Psoas muscle (tissue), 8 donors: ENCODE measurements around the gene CHID1. TPM values are rescaled to one million over a fixed set of nuclear protein-coding genes. Genes with fewer than 3 reads are reported as not detected.

Experiments used
- ATAC-seq, 4 donors: fragments of 200-7000 bp; cut with Tn5 transposase; one replicate each; pipeline ENCODE4 v1.9.1; 2020; ENCODE audit warnings: moderate library complexity in 3 of 4, mild to moderate bottlenecking in 2 of 4
- DNase-seq, 2 donors: peaks; one replicate each; pipeline ENCODE4 v3.0.0-alpha.2; 2020
- H3K27ac ChIP-seq: fragments of 200-600 bp; one replicate; pipeline ENCODE4 v1.8.0; 2022
- H3K27me3 ChIP-seq, 3 donors: fragments of 200-600 bp in 1 of 3; one replicate each; pipeline versions ENCODE4 v1.6.1 to v1.8.0; 2013 to 2022; ENCODE audit warnings: low read length in 2 of 3, mild to moderate bottlenecking in 2 of 3, moderate library complexity in 1 of 3; ENCODE audit not compliant: insufficient read depth in 3 of 3
- H3K36me3 ChIP-seq, 2 donors: fragments of 200-600 bp in 1 of 2; one replicate each; pipeline versions ENCODE4 v1.6.1 to v1.8.0; 2013 to 2022; ENCODE audit warnings: low read depth in 1 of 2, mild to moderate bottlenecking in 1 of 2, moderate library complexity in 1 of 2; ENCODE audit not compliant: insufficient read depth in 1 of 2
- H3K4me1 ChIP-seq: fragments of 200-600 bp; one replicate; pipeline ENCODE4 v1.8.0; 2022
- H3K4me3 ChIP-seq: fragments of 200-600 bp; one replicate; pipeline ENCODE4 v1.8.0; 2022; ENCODE audit warnings: mild to moderate bottlenecking
- H3K9me3 ChIP-seq: fragments of 200-600 bp; one replicate; pipeline ENCODE4 v1.8.0; 2022
- CTCF ChIP-seq: fragments of 200-600 bp; IDR thresholded peaks from one replicate; pipeline ENCODE4 v1.8.0; 2022; ENCODE audit warnings: antibody characterized with exemption
- whole genome bisulfite sequencing, 3 donors: extraction: QIAGEN DNeasy Blood & Tissue Kit; methylation state at CpG; one replicate each; pipeline versions ENCODE4 v1.1.6 to v1.1.7; 2013; 5-methylcytosine and 5-hydroxymethylcytosine counted together
- intact Hi-C, 2 donors: fragments of 100-400 bp; cut with DNase I; formaldehyde crosslinking; loops; one replicate each; pipeline versions ENCODE4 v1.11.0 to v1.14.2; 2022
- polyA plus RNA-seq, 3 donors: library from polyadenylated mRNA; stranded (reverse); fragments of 200-250 nt; gene quantifications; one replicate each; pipeline ENCODE4 v1.2.3, GENCODE V29; 2013
- total RNA-seq, 4 donors: library from RNA; stranded (reverse); fragmentation: NEBNext Ultra II Directional in 2 of 4; extraction: Animal tissue kit (Norgen Biotek cat#: 25700) in 2 of 4; gene quantifications; one replicate each; pipeline versions ENCODE4 v1.2.1 to v1.2.4, GENCODE V29; 2021 to 2023
- donor health status: healthy with polysubstance abuse.
- donor health status: DM: no; HTN: no; CAD: no; lungs with moderate emphysema.
- donor health status: Bipolar disorder and iron deficiency.
- donor health status: healthy.
- donor health status: DM: yes; HTN: yes; CAD: no.
- donor health status: DM: no; HTN: no; CAD: no.
- donor health status: DM: no; HTN: no; CAD: no.
- donor health status: DM: yes; HTN: yes; CAD: no.

Gene CHID1
- total and polyA plus RNA-seq, 7 donors: 25.5 to 44.5 (median 34.3) TPM

GRCh38 chr11:841981-842369 lies 68.6 kb downstream of the CHID1 start:
- Histone ChIP-seq H3K27me3 (no peaks in the 10 kb centered on the region), H3K4me1 (peaks cover 41% of the 10 kb centered on the region), H3K36me3 (peaks cover 3 to 42% of the 10 kb centered on the region in 2 donors), H3K4me3 (peak overlapping the region; percentile 93), H3K9me3 (no peaks in the 10 kb centered on the region), H3K27ac (peak overlapping the region; percentile 94)
- 0% methylated on average over 20 to 27 of the region's 27 CpGs for WGBS, 3 donors
- DNase-seq (no peak), ATAC-seq (peak; percentile 13 to 35 (median 26))
- TF ChIP-seq CTCF: no peak
- intact Hi-C loops: no loop called here

GRCh38 chr11:839875-840617 lies 70.6 kb downstream of the CHID1 start:
- ATAC-seq: no peak
- no peaks in the 10 kb centered on the region for H3K27me3 ChIP-seq
- no peak for TF ChIP-seq CTCF
- peaks cover 48% of the 10 kb centered on the region for H3K4me1 ChIP-seq
- H3K4me3 ChIP-seq: peak overlapping the region; percentile 93
- H3K27ac ChIP-seq: peak overlapping the region; percentile 2
- H3K9me3 ChIP-seq: no peaks in the 10 kb centered on the region
- DNase-seq: no peak
- intact Hi-C loops: no loop called here
- WGBS, 3 donors: 61 to 76% (median 67%) methylated on average over 24 to 25 of the region's 25 CpGs
- peaks cover 3 to 55% of the 10 kb centered on the region in 2 donors for H3K36me3 ChIP-seq

GRCh38 chr11:839280-839623 lies 71.4 kb downstream of the CHID1 start:
- Histone ChIP-seq H3K27me3 (no peaks in the 10 kb centered on the region), H3K9me3 (no peaks in the 10 kb centered on the region), H3K27ac (no peak overlapping the region), H3K4me1 (peaks cover 48% of the 10 kb centered on the region), H3K36me3 (peaks cover 3 to 55% of the 10 kb centered on the region in 2 donors), H3K4me3 (no peak overlapping the region)
- no peak for TF ChIP-seq CTCF
- 76 to 88% (median 76%) methylated on average over 5 of the region's 5 CpGs for WGBS, 3 donors
- no peak for ATAC-seq
- DNase-seq: no peak
- intact Hi-C loops: no loop called here

GRCh38 chr11:838441-839279 lies 72.0 kb downstream of the CHID1 start:
- peaks cover 3 to 55% of the 10 kb centered on the region in 2 donors for H3K36me3 ChIP-seq
- ATAC-seq (no peak), DNase-seq (no peak)
- intact Hi-C loops: no loop called here
- H3K27me3 ChIP-seq: no peaks in the 10 kb centered on the region
- H3K4me3 ChIP-seq: no peak overlapping the region
- H3K27ac ChIP-seq: peak overlapping the region; percentile 36
- WGBS, 3 donors: 35 to 47% (median 45%) methylated on average over 17 of the region's 17 CpGs
- peaks cover 44% of the 10 kb centered on the region for H3K4me1 ChIP-seq
- H3K9me3 ChIP-seq: no peaks in the 10 kb centered on the region
- no peak for TF ChIP-seq CTCF
